Muscle of back (tissue), 13 donors: ENCODE results near the gene LEF1. TPM values are rescaled to one million over a fixed set of nuclear protein-coding genes. Genes with fewer than 3 reads are reported as not detected.

ENCODE experiments used
- DNase-seq, 3 donors: peaks; one replicate each; pipeline versions ENCODE4 v3.0.0 to v3.0.0-alpha.2; 2013
- long read RNA-seq, 9 donors: transcript quantifications; one replicate each; lab custom pipeline, GENCODE V29; 2026
- polyA plus RNA-seq, 10 donors: library from polyadenylated mRNA; unstranded; fragments of 120-200 nt; gene quantifications; one replicate each; pipeline ENCODE4 v1.2.1, GENCODE V29; 2013; ENCODE audit not compliant: insufficient read length in 10 of 10

The LEF1 gene
- polyA plus RNA-seq, result 10 to 100 TPM in 4 of 10 donors, 1 to 10 TPM in 6; 3.7 to 68.0 (median 7.0) TPM
- long read RNA-seq, donor 1, result 0 reads
- long read RNA-seq, donor 2, result 0 reads
- long read RNA-seq, donor 3, result 0 reads
- long read RNA-seq, donor 4, result 0 reads
- long read RNA-seq, donor 5, result 0 reads
- long read RNA-seq, donor 6, partial matches to known transcripts, result 0 of 1 reads
- long read RNA-seq, donor 6, other reads (novel, unspliced or antisense), result 0 of 1 reads
- long read RNA-seq, donor 7, result 0 reads
- long read RNA-seq, donor 8, partial matches to known transcripts, result 13 of 15 reads
- long read RNA-seq, donor 8, other reads (novel, unspliced or antisense), result 0 of 15 reads
- long read RNA-seq, donor 9, result 0 reads

GRCh38 chr4:108168671-108169523 is at the start of gene LEF1:
Gene LEF1, minus strand, starts transcription at chr4:108168932. Its CDS starts 1,165 bp downstream, at chr4:108167767.
- peak in 2 of 3 donors; percentile 41 to 85 for DNase-seq

- no peak for DNase-seq
These were observed 47.8 kb upstream of the LEF1 start for GRCh38 chr4:108216510-108216909.

GRCh38 chr4:108215055-108215454 is 46.3 kb upstream of the LEF1 start:
- DNase-seq, result no peak

- no peak for DNase-seq
These were observed 45.0 kb upstream of the LEF1 start for GRCh38 chr4:108213723-108214122.

GRCh38 chr4:108213308-108213707 is 44.6 kb upstream of the LEF1 start:
- DNase-seq, result no peak

- DNase-seq, result no peak
These were observed 42.5 kb upstream of the LEF1 start for GRCh38 chr4:108210989-108211835.

GRCh38 chr4:108209489-108209888 is 40.8 kb upstream of the LEF1 start:
- DNase-seq, result no peak

- DNase-seq, result no peak
These were observed 37.1 kb upstream of the LEF1 start for GRCh38 chr4:108205859-108206258.

GRCh38 chr4:108204518-108204917 is 35.8 kb upstream of the LEF1 start:
- DNase-seq, result no peak

- DNase-seq, result no peak
These were observed 34.6 kb upstream of the LEF1 start for GRCh38 chr4:108203377-108203776.

GRCh38 chr4:108201774-108202173 is 33.0 kb upstream of the LEF1 start:
- DNase-seq, result no peak

GRCh38 chr4:108199881-108200280 is 31.1 kb upstream of the LEF1 start:
- DNase-seq, result no peak

GRCh38 chr4:108193886-108194672 is 25.3 kb upstream of the LEF1 start:
- DNase-seq, result no peak

- no peak for DNase-seq
These were observed 24.2 kb upstream of the LEF1 start for GRCh38 chr4:108192935-108193334.

GRCh38 chr4:108192056-108192455 is 23.3 kb upstream of the LEF1 start:
- DNase-seq, result no peak

- DNase-seq, result no peak
These were observed 22.7 kb upstream of the LEF1 start for GRCh38 chr4:108191269-108191914.

GRCh38 chr4:108188770-108189169 is 20.0 kb upstream of the LEF1 start:
- DNase-seq, result no peak

GRCh38 chr4:108185252-108185651 is 16.5 kb upstream of the LEF1 start:
- no peak for DNase-seq

- DNase-seq, result no peak
These were observed 15.8 kb upstream of the LEF1 start for GRCh38 chr4:108184453-108185049.

GRCh38 chr4:108181704-108182103 is 13.0 kb upstream of the LEF1 start:
- no peak for DNase-seq
